IgD-negative memory B cell (primary cell): ENCODE measurements around the gene GNAI1. TPM values are rescaled to one million over a fixed set of nuclear protein-coding genes. Genes with fewer than 3 reads are reported as not detected.

Experiments used
- H3K27ac Mint-ChIP-seq, 3 donors: one replicate each; pipeline ENCODE4 v1.8.0; 2020 to 2022; ENCODE audit warnings: mild to moderate bottlenecking in 3 of 3, mixed read lengths in 3 of 3, moderate library complexity in 1 of 3
- H3K27me3 Mint-ChIP-seq: one replicate; pipeline ENCODE4 v1.8.0; 2021; ENCODE audit warnings: mixed read lengths
- H3K36me3 Mint-ChIP-seq: one replicate; pipeline ENCODE4 v1.8.0; 2020; ENCODE audit warnings: mild to moderate bottlenecking, mixed read lengths
- H3K4me1 Mint-ChIP-seq, 3 donors: one replicate each; pipeline ENCODE4 v1.8.0; 2020 to 2022; ENCODE audit warnings: mixed read lengths in 3 of 3, mild to moderate bottlenecking in 1 of 3
- H3K4me3 Mint-ChIP-seq, 4 donors: one replicate each; pipeline ENCODE4 v1.8.0; 2020 to 2022; ENCODE audit warnings: mild to moderate bottlenecking in 4 of 4, mixed read lengths in 4 of 4, moderate library complexity in 3 of 4
- H3K9me3 Mint-ChIP-seq, 3 donors: one replicate each; pipeline ENCODE4 v1.8.0; 2020 to 2021; ENCODE audit warnings: mixed read lengths in 3 of 3, mild to moderate bottlenecking in 1 of 3
- polyA plus RNA-seq: library from polyadenylated mRNA; unstranded; fragments of 300-500 nt; fragmentation: Illumina TruSeq; gene quantifications from one replicate; pipeline ENCODE4 v1.2.3, GENCODE V29; 2021

The GNAI1 gene
- polyA plus RNA-seq = 0.10 TPM

DNA sequence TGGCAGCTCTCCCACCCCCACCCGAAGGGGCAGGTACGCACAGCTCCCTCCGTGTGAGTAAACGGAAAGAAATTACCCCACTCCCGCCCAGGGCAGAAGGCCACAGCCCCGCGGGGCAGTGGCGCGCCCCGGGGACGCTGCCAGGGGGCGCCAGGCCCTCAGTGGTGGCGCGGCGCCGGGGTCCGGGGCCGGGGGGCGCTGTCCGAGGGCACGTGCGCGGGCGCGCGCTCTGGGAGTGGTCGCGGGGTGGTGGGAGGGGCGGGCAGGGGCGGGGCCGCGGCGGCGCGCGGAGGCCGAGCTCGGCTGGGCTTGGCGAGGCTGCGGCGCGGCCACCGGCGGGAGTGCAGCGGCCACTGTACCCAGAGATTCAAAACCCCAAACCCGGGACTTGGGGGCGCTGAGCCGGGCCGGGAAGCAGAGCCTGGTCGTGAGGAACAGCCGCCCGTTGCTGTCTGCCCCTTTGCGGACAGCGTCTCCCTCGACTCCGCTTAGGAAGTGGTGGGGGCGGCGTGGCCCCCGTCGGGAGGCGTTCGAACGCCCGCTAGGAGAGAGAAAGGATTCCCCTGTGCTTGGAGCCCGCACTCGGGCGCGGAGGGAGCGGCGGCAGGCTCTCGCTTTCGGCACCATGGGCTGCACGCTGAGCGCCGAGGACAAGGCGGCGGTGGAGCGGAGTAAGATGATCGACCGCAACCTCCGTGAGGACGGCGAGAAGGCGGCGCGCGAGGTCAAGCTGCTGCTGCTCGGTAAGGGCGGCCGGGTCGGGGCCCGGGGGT, at the start of gene GNAI1:
Gene GNAI1 (plus strand): TSS at position 296 of the 773 bp plus-strand sequence. CDS start 330 bp downstream, at position 626.
- peaks cover 0 to 4% (median 3%) of the 10 kb centered on the region in 3 donors for H3K9me3 Mint-ChIP-seq
- H3K4me3 Mint-ChIP-seq = peak within 1 kb of the TSS in 3 of 4 donors; percentile 27 to 85 (median 84)
- peaks cover 0 to 10% (median 2%) of the 10 kb centered on the region in 3 donors for H3K4me1 Mint-ChIP-seq
- no peaks in the 10 kb centered on the region for H3K36me3 Mint-ChIP-seq
- peaks cover 32% of the 10 kb centered on the region for H3K27me3 Mint-ChIP-seq
- no peak within 1 kb of the TSS for H3K27ac Mint-ChIP-seq

DNA sequence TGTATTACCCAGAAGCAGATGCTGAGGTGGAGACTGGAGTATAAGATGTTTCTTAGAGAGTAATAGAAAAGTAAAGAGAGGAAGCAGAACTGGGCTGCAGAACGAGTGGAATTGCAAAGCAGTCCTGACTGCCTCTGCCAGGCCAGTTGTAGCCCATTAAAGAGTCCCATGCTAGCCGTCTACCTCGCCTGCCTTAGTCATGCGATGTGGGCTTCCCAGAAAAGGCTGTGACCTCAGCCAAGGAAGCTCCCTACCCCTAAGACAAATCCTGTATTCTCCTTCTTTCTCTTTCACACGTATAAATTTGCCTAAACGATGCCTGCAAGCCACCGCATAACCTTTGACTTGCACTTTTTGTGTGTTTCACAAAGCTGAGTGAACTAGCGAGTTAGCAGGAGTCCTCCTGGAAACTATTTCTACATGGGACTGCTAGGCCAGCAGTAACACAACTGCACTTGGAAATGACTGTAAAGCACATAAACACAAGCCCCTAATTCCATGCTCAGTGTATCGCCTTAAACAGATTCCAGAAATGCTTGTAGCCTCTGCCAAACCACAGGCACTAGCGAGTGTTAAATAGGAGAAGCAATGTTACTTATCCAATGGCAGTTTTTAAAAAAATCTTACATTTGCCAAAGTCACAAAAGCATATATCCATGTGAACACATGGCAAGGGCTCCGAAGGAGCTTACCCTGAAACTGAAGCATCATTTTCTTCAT, 47.4 kb upstream of the GNAI1 start:
- no peak overlapping the region for H3K4me3 Mint-ChIP-seq
- H3K27ac Mint-ChIP-seq = no peak overlapping the region
- no peaks in the 10 kb centered on the region for H3K4me1 Mint-ChIP-seq
- H3K36me3 Mint-ChIP-seq = no peaks in the 10 kb centered on the region
- no peaks in the 10 kb centered on the region for H3K27me3 Mint-ChIP-seq
- no peaks in the 10 kb centered on the region for H3K9me3 Mint-ChIP-seq

DNA sequence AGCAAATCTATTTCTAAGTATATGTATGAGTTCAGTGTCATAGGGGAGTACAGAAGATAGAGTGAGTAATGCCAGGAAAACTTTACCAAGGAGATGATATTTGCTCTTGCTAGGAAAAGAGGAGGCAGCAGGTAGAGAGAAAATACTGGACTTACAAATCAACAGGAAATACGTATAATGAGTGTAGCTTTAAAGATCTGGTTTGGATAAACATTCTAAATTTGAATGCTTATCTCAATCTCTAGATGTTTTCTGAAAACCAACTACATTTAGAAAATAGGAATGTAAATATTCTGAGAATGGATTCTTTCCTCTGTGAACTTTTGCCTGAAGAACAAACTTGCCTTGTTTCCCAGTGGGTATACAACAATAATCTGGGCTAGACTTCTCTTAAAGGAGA, 46.9 kb upstream of the GNAI1 start:
- Mint-ChIP-seq H3K36me3 (no peaks in the 10 kb centered on the region), H3K27me3 (no peaks in the 10 kb centered on the region), H3K27ac (no peak overlapping the region), H3K9me3 (no peaks in the 10 kb centered on the region), H3K4me3 (no peak overlapping the region), H3K4me1 (no peaks in the 10 kb centered on the region)

DNA sequence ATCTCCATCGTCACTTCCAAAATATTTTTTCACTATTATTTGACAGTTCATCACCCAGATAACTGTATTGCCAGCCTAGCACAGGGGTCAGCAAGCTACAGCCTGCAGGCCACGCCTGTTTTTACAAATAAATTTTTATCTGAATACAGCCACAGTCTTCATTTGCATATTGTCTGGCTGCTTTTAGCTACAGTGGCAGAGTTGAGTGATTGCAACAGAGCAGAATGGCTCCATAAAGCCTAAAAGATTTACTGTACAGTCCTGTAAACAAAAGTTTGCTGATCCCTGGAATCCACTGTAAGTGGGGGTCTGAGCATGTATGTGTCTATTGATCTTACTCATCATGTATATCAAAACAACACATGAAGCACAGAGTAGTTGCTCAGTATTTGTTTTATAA, 45.9 kb upstream of the GNAI1 start:
- Mint-ChIP-seq H3K27me3 (no peaks in the 10 kb centered on the region), H3K36me3 (no peaks in the 10 kb centered on the region), H3K27ac (no peak overlapping the region), H3K4me3 (no peak overlapping the region), H3K4me1 (no peaks in the 10 kb centered on the region), H3K9me3 (no peaks in the 10 kb centered on the region)

DNA sequence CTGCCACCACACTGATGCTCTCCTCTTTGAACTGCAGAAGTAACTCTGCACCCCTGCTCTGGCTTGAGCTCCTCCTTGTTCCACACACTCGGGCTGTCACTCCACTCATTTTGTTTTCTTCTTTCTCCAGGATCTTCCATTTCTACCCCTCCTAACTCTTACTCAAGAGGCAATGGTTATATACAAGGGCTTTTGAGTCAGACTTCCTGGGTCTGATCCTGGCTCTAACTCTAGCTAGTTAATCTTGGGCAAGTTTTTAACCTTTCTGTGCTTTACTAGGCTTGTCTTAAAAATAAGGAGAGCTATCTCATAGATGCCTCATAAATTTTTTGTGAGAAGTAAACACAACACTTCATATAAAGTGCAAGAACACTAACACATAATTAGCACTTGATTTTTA, 45.3 kb upstream of the GNAI1 start:
- Mint-ChIP-seq H3K27ac (no peak overlapping the region), H3K9me3 (no peaks in the 10 kb centered on the region), H3K27me3 (no peaks in the 10 kb centered on the region), H3K36me3 (no peaks in the 10 kb centered on the region), H3K4me1 (no peaks in the 10 kb centered on the region), H3K4me3 (no peak overlapping the region)

DNA sequence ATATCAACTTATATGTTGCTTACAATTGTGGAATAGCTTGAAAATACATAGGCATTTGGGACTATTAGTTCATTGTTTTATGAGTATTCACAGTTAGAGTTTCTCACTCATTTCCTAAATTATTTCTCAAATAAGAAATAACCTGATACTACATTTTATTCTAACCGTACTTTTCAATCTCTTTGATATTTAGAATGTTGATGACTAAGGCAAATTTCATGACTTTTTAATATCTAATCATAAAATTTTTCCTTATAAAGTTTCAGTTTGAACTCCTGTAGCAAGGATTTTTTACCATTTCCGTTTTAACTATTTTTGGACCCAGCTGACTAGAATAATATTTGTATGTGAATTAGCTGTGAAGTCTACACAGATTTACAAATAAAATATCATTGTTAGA, 41.3 kb upstream of the GNAI1 start:
- no peaks in the 10 kb centered on the region for H3K36me3 Mint-ChIP-seq
- H3K4me3 Mint-ChIP-seq = no peak overlapping the region
- H3K27me3 Mint-ChIP-seq = no peaks in the 10 kb centered on the region
- H3K4me1 Mint-ChIP-seq = no peaks in the 10 kb centered on the region
- no peaks in the 10 kb centered on the region for H3K9me3 Mint-ChIP-seq
- no peak overlapping the region for H3K27ac Mint-ChIP-seq

DNA sequence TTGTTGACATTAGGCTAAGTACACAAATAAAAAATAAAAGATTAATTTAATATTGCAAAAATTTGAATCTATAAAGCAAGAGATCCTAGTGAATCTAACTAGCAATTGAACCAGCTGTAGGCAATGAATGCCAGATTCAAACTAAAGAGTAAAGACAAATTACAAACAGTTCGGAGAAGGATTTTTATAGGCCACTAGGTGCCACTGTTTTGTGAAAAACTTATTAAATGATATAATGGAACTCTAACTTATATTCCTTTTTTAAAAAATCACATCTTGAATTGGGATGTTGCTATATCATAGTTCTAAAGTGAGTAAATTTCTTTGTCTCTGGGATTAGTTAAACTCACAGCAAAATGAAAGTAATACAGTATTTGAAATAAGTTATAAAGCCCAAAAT, 39.1 kb upstream of the GNAI1 start:
- H3K4me3 Mint-ChIP-seq = no peak overlapping the region
- H3K36me3 Mint-ChIP-seq = no peaks in the 10 kb centered on the region
- no peaks in the 10 kb centered on the region for H3K27me3 Mint-ChIP-seq
- no peak overlapping the region for H3K27ac Mint-ChIP-seq
- no peaks in the 10 kb centered on the region for H3K9me3 Mint-ChIP-seq
- H3K4me1 Mint-ChIP-seq = no peaks in the 10 kb centered on the region

DNA sequence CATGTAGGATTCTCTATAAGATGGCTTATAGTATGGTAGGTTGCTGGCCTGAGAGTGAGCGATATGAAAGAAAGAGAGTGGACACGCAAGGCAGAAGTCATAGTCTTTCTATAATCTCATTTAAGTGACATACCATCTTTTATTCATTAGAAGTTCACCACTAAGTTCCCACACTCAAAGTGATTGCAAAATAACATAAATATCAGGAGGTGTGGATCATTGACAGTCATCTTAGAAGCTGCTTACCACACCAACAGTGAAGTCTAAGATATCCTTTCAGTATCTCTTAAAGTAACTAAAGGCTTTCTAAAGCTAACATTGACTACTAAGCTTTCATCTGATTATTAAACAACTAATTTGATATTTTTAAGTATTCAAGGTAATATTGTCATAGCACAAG, 36.9 kb upstream of the GNAI1 start:
- peaks cover 0 to 2% (median 1%) of the 10 kb centered on the region in 3 donors for H3K9me3 Mint-ChIP-seq
- no peak overlapping the region for H3K4me3 Mint-ChIP-seq
- H3K27me3 Mint-ChIP-seq = no peaks in the 10 kb centered on the region
- H3K4me1 Mint-ChIP-seq = no peaks in the 10 kb centered on the region
- H3K36me3 Mint-ChIP-seq = no peaks in the 10 kb centered on the region
- H3K27ac Mint-ChIP-seq = no peak overlapping the region

DNA sequence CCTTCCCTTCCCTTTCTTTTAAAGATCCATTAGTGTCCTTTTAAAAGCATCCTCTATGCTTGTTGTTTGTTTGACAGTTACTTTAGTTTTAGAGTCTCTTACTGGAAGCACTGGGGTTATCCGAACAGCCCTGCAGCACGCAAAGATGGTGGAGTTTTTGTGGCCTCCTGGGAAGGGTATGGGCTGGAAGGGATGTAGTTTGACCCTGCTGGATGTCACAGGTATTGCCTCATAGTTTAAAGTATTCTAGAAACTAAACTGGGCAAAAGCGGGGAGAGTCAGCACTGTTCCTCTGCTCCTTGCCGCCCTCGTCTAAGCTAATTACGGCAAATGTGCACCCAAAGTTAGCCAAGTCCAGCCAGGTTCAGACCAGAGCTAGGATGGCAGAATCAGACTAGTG, 35.8 kb upstream of the GNAI1 start:
- peaks cover 0 to 2% (median 1%) of the 10 kb centered on the region in 3 donors for H3K9me3 Mint-ChIP-seq
- no peaks in the 10 kb centered on the region for H3K36me3 Mint-ChIP-seq
- no peak overlapping the region for H3K27ac Mint-ChIP-seq
- H3K27me3 Mint-ChIP-seq = no peaks in the 10 kb centered on the region
- H3K4me1 Mint-ChIP-seq = no peaks in the 10 kb centered on the region
- H3K4me3 Mint-ChIP-seq = no peak overlapping the region

DNA sequence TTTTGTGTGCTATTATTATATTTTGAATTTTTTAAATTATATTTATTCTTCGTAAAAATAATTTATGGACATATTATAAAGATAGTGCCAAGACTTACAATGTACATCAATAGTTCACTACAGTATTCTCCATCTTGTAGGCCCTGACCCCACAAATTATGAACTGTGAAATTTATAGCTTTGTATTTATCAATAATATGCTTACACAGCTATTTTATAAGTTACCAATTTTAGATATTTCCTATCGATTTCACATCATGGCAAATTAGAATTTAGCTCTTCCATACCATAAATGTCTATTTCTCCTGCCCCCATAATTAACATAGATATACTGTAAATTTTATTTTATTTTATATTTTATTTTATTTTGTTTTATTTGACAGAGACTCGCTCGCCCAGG, 34.4 kb upstream of the GNAI1 start:
- Mint-ChIP-seq H3K9me3 (peaks cover 2 to 4% (median 3%) of the 10 kb centered on the region in 3 donors), H3K36me3 (no peaks in the 10 kb centered on the region), H3K4me1 (no peaks in the 10 kb centered on the region), H3K27me3 (no peaks in the 10 kb centered on the region), H3K27ac (no peak overlapping the region), H3K4me3 (no peak overlapping the region)

DNA sequence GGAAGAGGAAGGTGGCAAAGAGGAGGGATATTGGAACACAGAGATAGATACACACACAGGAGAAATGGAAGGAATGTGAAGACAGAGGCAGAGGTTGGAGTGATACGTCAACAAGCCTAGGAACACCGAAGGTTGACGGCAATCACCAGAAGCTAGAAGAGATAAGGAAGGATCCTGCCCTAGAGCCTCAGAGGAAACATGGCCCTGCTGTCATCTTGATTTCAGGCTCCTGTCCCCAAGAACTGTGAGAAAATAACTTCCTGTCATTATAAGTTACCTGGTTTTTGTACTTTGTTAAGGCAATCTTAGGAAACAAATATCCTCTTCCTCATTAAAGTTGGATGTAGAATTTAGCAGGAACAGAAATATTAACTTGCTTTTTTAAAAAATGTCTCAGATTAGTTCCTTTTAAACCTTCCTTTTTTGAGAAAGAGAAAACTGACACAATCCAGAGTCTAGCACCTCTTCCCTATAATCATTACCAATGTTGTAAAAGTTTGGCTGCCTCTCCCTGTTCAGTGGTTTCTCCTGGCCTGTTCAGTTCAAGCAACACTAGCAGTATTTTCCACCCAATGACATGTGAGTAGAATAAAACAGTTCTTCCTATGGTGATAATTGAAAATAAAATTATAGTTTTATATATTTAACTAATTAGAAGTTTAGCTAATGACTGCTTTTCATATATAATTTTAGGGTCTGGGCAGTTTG, 28.8 kb upstream of the GNAI1 start:
- H3K36me3 Mint-ChIP-seq = no peaks in the 10 kb centered on the region
- H3K9me3 Mint-ChIP-seq = peaks cover 2 to 4% (median 3%) of the 10 kb centered on the region in 3 donors
- no peaks in the 10 kb centered on the region for H3K4me1 Mint-ChIP-seq
- no peak overlapping the region for H3K27ac Mint-ChIP-seq
- H3K4me3 Mint-ChIP-seq = no peak overlapping the region
- H3K27me3 Mint-ChIP-seq = no peaks in the 10 kb centered on the region

DNA sequence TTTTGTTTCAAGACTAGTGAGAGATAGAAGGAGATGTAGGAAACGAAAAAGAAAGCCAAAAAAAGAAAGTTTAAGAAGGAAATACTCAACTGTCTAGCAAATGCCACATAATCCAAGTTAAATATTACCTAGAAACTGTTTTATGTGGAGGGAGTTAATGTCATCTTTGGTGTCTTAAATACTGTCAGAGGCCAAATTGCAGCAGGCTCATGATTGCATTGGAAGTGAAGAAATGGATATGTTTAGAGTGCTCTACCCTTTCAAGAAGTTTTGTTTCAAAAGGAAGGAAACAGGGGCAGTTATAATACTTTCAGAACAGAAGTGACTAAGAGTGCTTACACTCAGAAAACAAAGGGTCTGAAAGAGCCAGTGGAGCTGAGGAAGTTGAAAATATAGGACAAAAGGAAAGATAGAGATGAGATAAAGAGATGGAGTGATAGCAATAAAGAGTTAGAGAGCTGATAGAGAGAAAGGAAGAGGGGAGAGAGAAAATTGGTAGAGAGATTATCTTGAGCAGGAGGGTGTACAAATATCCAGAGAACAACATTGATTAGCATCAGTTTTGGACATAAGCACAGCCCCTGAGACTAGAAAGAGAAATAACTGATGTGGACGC, 28.0 kb upstream of the GNAI1 start:
- Mint-ChIP-seq H3K4me3 (no peak overlapping the region), H3K27ac (peak overlapping the region in 1 of 3 donors; percentile 11), H3K4me1 (no peaks in the 10 kb centered on the region), H3K36me3 (no peaks in the 10 kb centered on the region), H3K27me3 (no peaks in the 10 kb centered on the region), H3K9me3 (peaks cover 1 to 4% (median 3%) of the 10 kb centered on the region in 3 donors)

DNA sequence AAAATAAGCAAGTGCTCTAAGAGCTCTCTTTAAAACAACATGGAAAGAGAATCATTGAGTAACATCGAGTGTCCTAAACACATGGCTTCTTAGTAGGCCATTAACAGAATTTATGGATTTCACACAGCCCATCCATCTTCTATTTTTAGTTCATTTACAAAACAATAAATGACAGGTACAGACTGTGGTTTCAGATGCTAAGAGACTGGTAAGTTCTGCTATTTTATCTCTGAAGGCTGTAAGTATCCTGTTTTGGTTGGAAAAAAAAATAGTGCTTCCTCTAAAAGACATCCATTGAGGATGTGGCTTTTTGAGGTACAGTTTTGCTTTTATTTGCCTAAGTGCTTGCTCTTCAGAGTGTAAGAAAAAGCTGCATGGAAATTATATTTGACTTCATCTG, 27.4 kb upstream of the GNAI1 start:
- no peaks in the 10 kb centered on the region for H3K4me1 Mint-ChIP-seq
- peaks cover 0 to 4% (median 3%) of the 10 kb centered on the region in 3 donors for H3K9me3 Mint-ChIP-seq
- H3K36me3 Mint-ChIP-seq = no peaks in the 10 kb centered on the region
- H3K27me3 Mint-ChIP-seq = no peaks in the 10 kb centered on the region
- peak overlapping the region in 1 of 4 donors; percentile 47 for H3K4me3 Mint-ChIP-seq
- H3K27ac Mint-ChIP-seq = no peak overlapping the region

DNA sequence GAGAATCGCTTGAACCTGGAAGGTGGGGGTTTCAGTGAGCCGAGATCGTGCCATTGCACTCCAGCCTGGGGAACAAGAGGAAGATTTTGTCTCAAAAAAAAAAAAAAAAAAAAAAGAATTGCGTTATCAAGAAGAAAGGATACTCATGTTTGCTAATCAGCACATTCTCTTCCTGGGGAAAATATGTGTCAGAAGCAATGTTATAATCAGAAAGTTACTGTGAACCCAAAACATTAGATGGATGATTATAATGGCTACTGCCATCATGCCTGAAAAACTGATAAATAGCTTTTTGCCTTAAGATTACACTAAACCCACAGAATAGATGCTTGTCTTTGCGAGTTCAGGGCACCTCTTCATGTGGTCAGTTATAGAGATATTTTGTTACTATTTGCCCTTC, 24.3 kb upstream of the GNAI1 start:
- Mint-ChIP-seq H3K27ac (no peak overlapping the region), H3K27me3 (no peaks in the 10 kb centered on the region), H3K4me1 (no peaks in the 10 kb centered on the region), H3K36me3 (no peaks in the 10 kb centered on the region), H3K4me3 (no peak overlapping the region), H3K9me3 (no peaks in the 10 kb centered on the region)

DNA sequence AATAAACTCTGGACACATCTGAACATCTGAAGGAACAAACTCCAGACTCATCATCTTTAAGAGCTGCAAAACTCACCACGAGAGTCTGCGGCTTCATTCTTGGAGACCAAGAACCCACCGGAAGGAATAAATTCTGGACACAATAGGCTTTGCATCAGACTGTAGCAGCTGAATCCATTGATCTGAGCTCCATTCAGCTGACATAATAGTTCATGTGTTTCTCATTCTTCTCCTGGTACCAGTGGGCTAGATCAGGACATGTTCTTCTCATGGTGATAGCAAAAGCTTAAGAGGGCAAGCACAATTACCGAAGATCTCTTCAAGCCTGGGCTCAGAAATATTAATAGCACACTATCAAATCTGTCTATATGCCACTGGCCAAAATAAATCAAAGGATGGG, 20.5 kb upstream of the GNAI1 start:
- no peaks in the 10 kb centered on the region for H3K9me3 Mint-ChIP-seq
- H3K27me3 Mint-ChIP-seq = no peaks in the 10 kb centered on the region
- no peak overlapping the region for H3K27ac Mint-ChIP-seq
- no peaks in the 10 kb centered on the region for H3K4me1 Mint-ChIP-seq
- H3K36me3 Mint-ChIP-seq = no peaks in the 10 kb centered on the region
- H3K4me3 Mint-ChIP-seq = no peak overlapping the region
